ENCODE measurements around the gene CRB1.
A peak's percentile ranks its signal among the peaks of the same experiment; 100 is the strongest.

The CRB1 gene

DNA sequence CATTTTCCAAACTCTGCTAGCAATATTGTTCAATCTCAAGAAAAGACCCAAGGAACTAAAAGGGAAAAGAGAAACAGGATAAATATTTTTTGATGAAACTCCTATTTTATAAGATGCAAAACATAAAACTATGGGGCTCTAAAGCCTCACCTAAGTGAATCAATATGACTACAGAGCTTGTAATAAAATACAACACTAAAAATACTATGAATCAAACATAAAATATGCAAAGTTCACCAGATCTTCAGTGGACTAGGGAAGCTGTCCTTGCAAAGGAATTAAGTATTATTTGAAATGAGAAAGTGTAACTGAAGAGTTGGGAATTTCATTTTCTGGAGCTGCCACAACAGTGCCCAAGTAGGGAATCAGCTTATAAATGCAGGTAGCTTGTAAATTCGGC, 124.5 kb downstream of the CRB1 start:
- no peak overlapping the region for H2AK5ac ChIP-seq (ENCODE audit: low read depth, low read length)
- no peaks in the 10 kb centered on the region for H3K36me3 ChIP-seq (replicated peaks in 1 of 2; ENCODE audit: control insufficient read depth in 2 of 2, insufficient read depth in 2 of 2, low read length in 2 of 2)
- no peak overlapping the region for H2BK120ac ChIP-seq (ENCODE audit: low read depth, low read length)
- H3K4me3 ChIP-seq (ENCODE audit: low read length in 2 of 2): no peak overlapping the region
- no peak overlapping the region for H3K27ac ChIP-seq (replicated peaks; ENCODE audit: low read length)
- no peaks in the 10 kb centered on the region for H3K79me1 ChIP-seq (ENCODE audit: low read depth, low read length)
- no peak for DNase-seq (ENCODE audit: low spot score)
- H3K9me3 ChIP-seq (replicated peaks in 1 of 2; ENCODE audit: control insufficient read depth in 2 of 2, insufficient read depth in 1 of 2, low read depth in 1 of 2, low read length in 2 of 2): no peaks in the 10 kb centered on the region
- no peak overlapping the region for H2BK12ac ChIP-seq (ENCODE audit: low read length)
- H4K91ac ChIP-seq (ENCODE audit: low read depth, low read length, poor library complexity): no peak overlapping the region
- H2AFZ ChIP-seq (ENCODE audit: low read length): no peak overlapping the region
- H3K14ac ChIP-seq (ENCODE audit: low read length): no peak overlapping the region
- H2BK15ac ChIP-seq (ENCODE audit: low read length): no peak overlapping the region
- WGBS, 2 donors (ENCODE audit: extremely low coverage in 2 of 2, insufficient read length in 2 of 2, insufficient replicate concordance in 1 of 2): no CpG with 5 or more reads among the region's 1 CpG
- H4K8ac ChIP-seq (ENCODE audit: low read depth, low read length): no peak overlapping the region
- no peak overlapping the region for H3K4ac ChIP-seq (ENCODE audit: low read length)
- H2BK5ac ChIP-seq (ENCODE audit: low read length): no peak overlapping the region
- no peak overlapping the region for H3K4me2 ChIP-seq (ENCODE audit: insufficient read depth, low read length, poor library complexity, severe bottlenecking)
- no peak overlapping the region for H3K9ac ChIP-seq (ENCODE audit: low read depth, low read length, poor library complexity)
- no peaks in the 10 kb centered on the region for H3K4me1 ChIP-seq (ENCODE audit: control insufficient read depth in 2 of 2, insufficient read depth in 1 of 2, low read depth in 1 of 2, low read length in 2 of 2)
- H3K27me3 ChIP-seq (ENCODE audit: control insufficient read depth in 3 of 3, insufficient read depth in 3 of 3, low read depth in 1 of 3, low read length in 3 of 3): no peaks in the 10 kb centered on the region
- H3K23ac ChIP-seq (ENCODE audit: low read depth, low read length, poor library complexity): no peak overlapping the region
- no peak overlapping the region for H3K18ac ChIP-seq (ENCODE audit: low read length)

DNA sequence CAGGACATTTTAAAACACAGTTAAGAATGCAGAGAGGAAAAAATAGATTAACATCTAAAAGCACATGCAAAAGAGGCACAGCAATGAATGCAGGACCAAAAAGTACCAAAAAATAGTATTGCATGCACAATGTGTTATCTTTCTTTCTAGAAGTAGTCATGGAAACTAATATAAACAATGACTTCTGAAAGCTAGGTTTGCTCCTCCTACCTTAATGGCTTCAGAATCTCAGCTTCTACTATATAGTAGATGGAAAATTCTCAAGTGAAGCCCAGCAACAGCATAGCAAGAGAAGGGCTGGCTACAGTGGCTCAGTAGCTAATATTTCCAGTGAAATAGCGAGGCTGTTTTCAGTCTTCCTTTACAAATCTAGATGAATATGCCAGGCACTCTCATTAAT, 125.1 kb downstream of the CRB1 start:
- H2BK120ac ChIP-seq (ENCODE audit: low read depth, low read length): no peak overlapping the region
- H4K91ac ChIP-seq (ENCODE audit: low read depth, low read length, poor library complexity): no peak overlapping the region
- H3K4me3 ChIP-seq (ENCODE audit: low read length in 2 of 2): no peak overlapping the region
- H3K27ac ChIP-seq (replicated peaks; ENCODE audit: low read length): no peak overlapping the region
- no peak overlapping the region for H3K4ac ChIP-seq (ENCODE audit: low read length)
- H2BK5ac ChIP-seq (ENCODE audit: low read length): no peak overlapping the region
- H2BK12ac ChIP-seq (ENCODE audit: low read length): no peak overlapping the region
- WGBS, 2 donors (ENCODE audit: extremely low coverage in 2 of 2, insufficient read length in 2 of 2, insufficient replicate concordance in 1 of 2): no CpG with 5 or more reads among the region's 1 CpG
- H2BK15ac ChIP-seq (ENCODE audit: low read length): no peak overlapping the region
- H2AFZ ChIP-seq (ENCODE audit: low read length): no peak overlapping the region
- H3K14ac ChIP-seq (ENCODE audit: low read length): no peak overlapping the region
- no peak overlapping the region for H4K8ac ChIP-seq (ENCODE audit: low read depth, low read length)
- no peak overlapping the region for H2AK5ac ChIP-seq (ENCODE audit: low read depth, low read length)
- H3K4me2 ChIP-seq (ENCODE audit: insufficient read depth, low read length, poor library complexity, severe bottlenecking): no peak overlapping the region
- DNase-seq (ENCODE audit: low spot score): no peak
- H3K9me3 ChIP-seq (replicated peaks in 1 of 2; ENCODE audit: control insufficient read depth in 2 of 2, insufficient read depth in 1 of 2, low read depth in 1 of 2, low read length in 2 of 2): no peaks in the 10 kb centered on the region
- H3K23ac ChIP-seq (ENCODE audit: low read depth, low read length, poor library complexity): no peak overlapping the region
- H3K27me3 ChIP-seq (ENCODE audit: control insufficient read depth in 3 of 3, insufficient read depth in 3 of 3, low read depth in 1 of 3, low read length in 3 of 3): no peaks in the 10 kb centered on the region
- H3K79me1 ChIP-seq (ENCODE audit: low read depth, low read length): no peaks in the 10 kb centered on the region
- no peaks in the 10 kb centered on the region for H3K36me3 ChIP-seq (replicated peaks in 1 of 2; ENCODE audit: control insufficient read depth in 2 of 2, insufficient read depth in 2 of 2, low read length in 2 of 2)
- H3K9ac ChIP-seq (ENCODE audit: low read depth, low read length, poor library complexity): no peak overlapping the region
- no peak overlapping the region for H3K18ac ChIP-seq (ENCODE audit: low read length)
- H3K4me1 ChIP-seq (ENCODE audit: control insufficient read depth in 2 of 2, insufficient read depth in 1 of 2, low read depth in 1 of 2, low read length in 2 of 2): no peaks in the 10 kb centered on the region

DNA sequence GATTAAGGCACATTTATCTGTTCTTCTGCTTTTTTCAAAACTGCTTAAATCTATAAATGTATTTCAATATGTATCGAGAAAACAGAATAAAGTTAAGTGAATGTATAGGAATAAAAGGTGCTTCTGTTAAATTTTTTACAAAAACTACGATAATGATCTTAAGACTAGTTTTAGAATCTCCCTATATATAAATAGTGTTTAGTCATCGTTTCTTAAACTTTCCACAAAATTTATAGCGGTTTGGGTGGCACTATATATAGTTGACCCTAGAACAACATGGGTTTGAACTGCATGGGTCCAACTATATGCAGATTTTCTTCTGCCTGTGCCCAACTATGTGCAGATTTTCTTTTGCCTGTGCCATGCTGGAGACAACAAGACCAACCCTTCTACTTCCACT, 125.7 kb downstream of the CRB1 start:
- Histone ChIP-seq H2AK5ac (ENCODE audit: low read depth, low read length) (no peak overlapping the region), H3K79me1 (ENCODE audit: low read depth, low read length) (no peaks in the 10 kb centered on the region), H3K4me3 (ENCODE audit: low read length in 2 of 2) (no peak overlapping the region), H3K14ac (ENCODE audit: low read length) (no peak overlapping the region), H3K36me3 (replicated peaks in 1 of 2; ENCODE audit: control insufficient read depth in 2 of 2, insufficient read depth in 2 of 2, low read length in 2 of 2) (no peaks in the 10 kb centered on the region), H2BK12ac (ENCODE audit: low read length) (no peak overlapping the region), H2BK15ac (ENCODE audit: low read length) (no peak overlapping the region), H3K4ac (ENCODE audit: low read length) (no peak overlapping the region), H3K18ac (ENCODE audit: low read length) (no peak overlapping the region), H3K9me3 (replicated peaks in 1 of 2; ENCODE audit: control insufficient read depth in 2 of 2, insufficient read depth in 1 of 2, low read depth in 1 of 2, low read length in 2 of 2) (no peaks in the 10 kb centered on the region), H2AFZ (ENCODE audit: low read length) (no peak overlapping the region), H3K27ac (replicated peaks; ENCODE audit: low read length) (no peak overlapping the region), H3K4me2 (ENCODE audit: insufficient read depth, low read length, poor library complexity, severe bottlenecking) (no peak overlapping the region), H3K4me1 (ENCODE audit: control insufficient read depth in 2 of 2, insufficient read depth in 1 of 2, low read depth in 1 of 2, low read length in 2 of 2) (no peaks in the 10 kb centered on the region), H3K9ac (ENCODE audit: low read depth, low read length, poor library complexity) (no peak overlapping the region), H3K27me3 (ENCODE audit: control insufficient read depth in 3 of 3, insufficient read depth in 3 of 3, low read depth in 1 of 3, low read length in 3 of 3) (no peaks in the 10 kb centered on the region), H4K91ac (ENCODE audit: low read depth, low read length, poor library complexity) (no peak overlapping the region), H4K8ac (ENCODE audit: low read depth, low read length) (no peak overlapping the region), H2BK5ac (ENCODE audit: low read length) (no peak overlapping the region), H3K23ac (ENCODE audit: low read depth, low read length, poor library complexity) (no peak overlapping the region), H2BK120ac (ENCODE audit: low read depth, low read length) (no peak overlapping the region)
- no peak for DNase-seq (ENCODE audit: low spot score)
- WGBS, 2 donors (ENCODE audit: extremely low coverage in 2 of 2, insufficient read length in 2 of 2, insufficient replicate concordance in 1 of 2): no CpG with 5 or more reads among the region's 4 CpGs

DNA sequence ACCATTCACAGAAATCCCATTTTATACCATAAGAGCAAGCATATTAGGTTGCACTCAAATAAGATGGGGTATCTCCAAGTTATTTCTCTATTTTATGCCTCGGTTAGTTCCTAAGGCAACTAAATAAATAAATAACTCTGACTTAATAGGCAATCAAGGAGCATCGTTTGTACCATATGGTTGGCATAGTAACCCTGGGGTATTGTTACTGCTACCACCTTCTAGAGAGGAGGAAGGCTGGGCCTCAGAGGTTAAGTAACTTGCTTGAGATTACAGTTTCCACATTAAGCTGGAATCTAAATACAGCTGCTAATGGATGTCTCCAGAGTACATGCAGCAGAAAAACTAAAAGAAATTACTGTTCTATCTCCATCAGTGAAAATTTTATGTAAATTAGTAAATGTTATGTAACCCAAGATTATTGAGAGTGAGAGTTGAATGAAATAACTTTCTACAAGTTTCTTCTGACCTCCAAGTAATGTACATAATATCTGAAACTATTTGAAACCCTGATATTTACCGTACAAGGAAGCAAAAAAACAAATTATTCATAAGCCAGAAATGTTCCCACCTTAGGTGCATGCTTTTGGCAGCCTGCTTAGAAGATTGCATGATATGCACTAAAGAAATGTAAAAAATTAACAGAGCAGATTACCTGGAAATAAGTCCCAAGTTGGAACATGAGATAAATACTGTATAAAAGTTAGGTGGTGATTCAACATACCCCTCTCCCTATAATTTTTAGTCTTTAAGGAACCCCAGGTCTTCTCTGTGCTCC, 127.0 kb downstream of the CRB1 start:
- Histone ChIP-seq H3K4me2 (ENCODE audit: insufficient read depth, low read length, poor library complexity, severe bottlenecking) (peak overlapping the region; percentile 11), H3K4me3 (ENCODE audit: low read length in 2 of 2) (no peak overlapping the region), H2BK12ac (ENCODE audit: low read length) (no peak overlapping the region), H3K23ac (ENCODE audit: low read depth, low read length, poor library complexity) (no peak overlapping the region), H2AFZ (ENCODE audit: low read length) (no peak overlapping the region), H2BK120ac (ENCODE audit: low read depth, low read length) (no peak overlapping the region), H3K27me3 (ENCODE audit: control insufficient read depth in 3 of 3, insufficient read depth in 3 of 3, low read depth in 1 of 3, low read length in 3 of 3) (no peaks in the 10 kb centered on the region), H3K9me3 (replicated peaks in 1 of 2; ENCODE audit: control insufficient read depth in 2 of 2, insufficient read depth in 1 of 2, low read depth in 1 of 2, low read length in 2 of 2) (no peaks in the 10 kb centered on the region), H2BK5ac (ENCODE audit: low read length) (no peak overlapping the region), H3K79me1 (ENCODE audit: low read depth, low read length) (no peaks in the 10 kb centered on the region), H3K14ac (ENCODE audit: low read length) (no peak overlapping the region), H3K4me1 (ENCODE audit: control insufficient read depth in 2 of 2, insufficient read depth in 1 of 2, low read depth in 1 of 2, low read length in 2 of 2) (no peaks in the 10 kb centered on the region), H4K8ac (ENCODE audit: low read depth, low read length) (no peak overlapping the region), H4K91ac (ENCODE audit: low read depth, low read length, poor library complexity) (no peak overlapping the region), H3K4ac (ENCODE audit: low read length) (no peak overlapping the region), H3K9ac (ENCODE audit: low read depth, low read length, poor library complexity) (no peak overlapping the region), H3K18ac (ENCODE audit: low read length) (no peak overlapping the region), H3K36me3 (replicated peaks in 1 of 2; ENCODE audit: control insufficient read depth in 2 of 2, insufficient read depth in 2 of 2, low read length in 2 of 2) (no peaks in the 10 kb centered on the region), H2AK5ac (ENCODE audit: low read depth, low read length) (no peak overlapping the region), H3K27ac (replicated peaks; ENCODE audit: low read length) (no peak overlapping the region), H2BK15ac (ENCODE audit: low read length) (no peak overlapping the region)
- DNase-seq (ENCODE audit: low spot score): no peak
- no CpG with 5 or more reads among the region's 3 CpGs for WGBS, 2 donors (ENCODE audit: extremely low coverage in 2 of 2, insufficient read length in 2 of 2, insufficient replicate concordance in 1 of 2)
